SU-DHL-6 (cell line): ENCODE data around the gene PPP1R3G.

Source experiments
- CTCF ChIP-seq: fragments of 200-600 bp; sonication (generic); IDR thresholded peaks from one replicate; pipeline ENCODE4 v1.5.1; 2017; ENCODE audit warnings: antibody characterized with exemption, mild to moderate bottlenecking, low read length, moderate library complexity; ENCODE audit not compliant: insufficient read depth, poor library complexity, severe bottlenecking
- EZH2phosphoT487 ChIP-seq: fragments of 200-600 bp; sonication (generic), shearing (Covaris generic); conservative IDR thresholded peaks from 2 replicates; pipeline ENCODE4 v1.6.1; 2018; ENCODE audit warnings: mild to moderate bottlenecking, antibody characterized with exemption, low read length, moderate library complexity, mixed read lengths

DNA sequence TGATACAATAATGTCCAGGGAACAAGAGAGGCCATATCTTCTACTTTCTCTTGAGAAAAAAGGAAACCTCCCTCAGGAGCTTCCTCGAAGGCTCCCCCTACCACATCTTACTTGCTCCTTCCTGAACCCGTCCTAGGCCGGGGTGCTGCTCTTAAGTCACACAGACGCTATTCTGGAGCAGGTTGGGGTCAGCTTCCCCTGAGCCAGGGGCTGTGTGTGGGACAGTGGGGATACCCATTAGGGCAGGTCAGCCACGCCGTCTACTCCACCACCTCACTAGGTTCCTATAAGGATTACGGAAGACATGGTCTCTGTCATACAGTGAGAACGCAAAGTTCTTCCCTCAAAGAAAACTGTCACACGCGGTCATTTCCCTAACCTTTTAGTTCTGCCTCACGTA, 8.2 kb upstream of the PPP1R3G start:
- TF ChIP-seq CTCF: no peak
- no peak for TF ChIP-seq EZH2phosphoT487
